Activated CD8-positive, alpha-beta memory T cell treated with anti-CD3 and anti-CD28 coated beads for 1 hour (primary cell): ENCODE measurements around the gene MLLT3.
A peak's percentile ranks its signal among the peaks of the same experiment; 100 is the strongest.

Experiments used
- DNase-seq, 2 donors: peaks; one replicate each; pipeline ENCODE4 v3.0.0-alpha.2; 2020; ENCODE audit warnings: low read depth in 1 of 2; ENCODE audit errors: extremely low read depth in 1 of 2

The MLLT3 gene

GRCh38 chr9:20524776-20525175, 97.5 kb downstream of the MLLT3 start:
- no peak for DNase-seq

GRCh38 chr9:20518737-20519136, 103.6 kb downstream of the MLLT3 start:
- no peak for DNase-seq

- DNase-seq: no peak
These were observed 109.0 kb downstream of the MLLT3 start for GRCh38 chr9:20513126-20513913.

- no peak for DNase-seq
These were observed 109.7 kb downstream of the MLLT3 start for GRCh38 chr9:20512636-20513035.

GRCh38 chr9:20512106-20512505, 110.2 kb downstream of the MLLT3 start:
- no peak for DNase-seq

- no peak for DNase-seq
These were observed 110.6 kb downstream of the MLLT3 start for GRCh38 chr9:20511686-20512085.

GRCh38 chr9:20509466-20509865, 112.8 kb downstream of the MLLT3 start:
- DNase-seq: no peak

GRCh38 chr9:20508242-20508641, 114.1 kb downstream of the MLLT3 start:
- DNase-seq: no peak

GRCh38 chr9:20507431-20507830, 114.9 kb downstream of the MLLT3 start:
- DNase-seq: no peak

- no peak for DNase-seq
These were observed 116.0 kb downstream of the MLLT3 start for GRCh38 chr9:20506099-20506900.

- no peak for DNase-seq
These were observed 116.7 kb downstream of the MLLT3 start for GRCh38 chr9:20505574-20505973.

GRCh38 chr9:20504930-20505329, 117.4 kb downstream of the MLLT3 start:
- DNase-seq: peak in 1 of 2 donors; percentile 5

- no peak for DNase-seq
These were observed 122.2 kb downstream of the MLLT3 start for GRCh38 chr9:20500101-20500500.

- DNase-seq: no peak
These were observed 123.3 kb downstream of the MLLT3 start for GRCh38 chr9:20499013-20499412.

GRCh38 chr9:20496328-20496727, 126.0 kb downstream of the MLLT3 start:
- DNase-seq: no peak

GRCh38 chr9:20495098-20495497, 127.2 kb downstream of the MLLT3 start:
- DNase-seq: no peak

- no peak for DNase-seq
These were observed 128.3 kb downstream of the MLLT3 start for GRCh38 chr9:20494035-20494434.

GRCh38 chr9:20492772-20493171, 129.5 kb downstream of the MLLT3 start:
- DNase-seq: no peak

- DNase-seq: no peak
These were observed 130.7 kb downstream of the MLLT3 start for GRCh38 chr9:20491612-20492011.

GRCh38 chr9:20490246-20490834, 132.0 kb downstream of the MLLT3 start:
- no peak for DNase-seq

GRCh38 chr9:20488691-20489090, 133.6 kb downstream of the MLLT3 start:
- no peak for DNase-seq

GRCh38 chr9:20486552-20486951, 135.7 kb downstream of the MLLT3 start:
- no peak for DNase-seq
